Kidney capillary endothelial cell (primary cell): ENCODE measurements around the gene DOK6.
A peak's percentile ranks its signal among the peaks of the same experiment; 100 is the strongest.
"Not testable (repeated sequence)": the region's sequence is repeated elsewhere in the genome, so short reads cannot be mapped to it uniquely, and the experiment has no call there.

ENCODE experiments used
- DNase-seq: peaks from one replicate; pipeline ENCODE4 v3.0.0-alpha.2; 2018; ENCODE audit warnings: low spot score

Gene DOK6

GRCh38 chr18:69626643-69627242, 226.1 kb downstream of the DOK6 start:
- DNase-seq, result no peak

- DNase-seq, result no peak
Measured at GRCh38 chr18:69628774-69629359, 228.2 kb downstream of the DOK6 start.

GRCh38 chr18:69631281-69631680, 230.6 kb downstream of the DOK6 start:
- DNase-seq, result no peak

DNA sequence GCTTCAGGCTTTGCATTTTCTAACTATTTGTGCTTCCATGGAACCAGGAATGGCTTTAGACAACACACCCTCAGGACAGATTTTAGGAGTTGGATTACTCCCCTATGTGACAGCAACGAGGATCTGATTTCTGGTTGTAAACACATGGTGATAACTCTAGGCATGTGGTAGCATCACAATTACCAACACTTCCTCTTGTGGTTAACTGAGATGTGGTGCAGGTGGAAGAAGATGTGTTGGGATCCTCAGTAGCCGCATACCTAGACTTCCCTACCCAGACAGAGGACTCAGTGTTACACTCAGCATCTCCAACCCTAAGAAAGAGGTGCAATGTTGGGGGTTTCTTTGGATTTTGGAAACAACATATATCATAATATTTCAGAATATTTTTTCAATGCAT, 234.8 kb downstream of the DOK6 start:
- no peak for DNase-seq

DNA sequence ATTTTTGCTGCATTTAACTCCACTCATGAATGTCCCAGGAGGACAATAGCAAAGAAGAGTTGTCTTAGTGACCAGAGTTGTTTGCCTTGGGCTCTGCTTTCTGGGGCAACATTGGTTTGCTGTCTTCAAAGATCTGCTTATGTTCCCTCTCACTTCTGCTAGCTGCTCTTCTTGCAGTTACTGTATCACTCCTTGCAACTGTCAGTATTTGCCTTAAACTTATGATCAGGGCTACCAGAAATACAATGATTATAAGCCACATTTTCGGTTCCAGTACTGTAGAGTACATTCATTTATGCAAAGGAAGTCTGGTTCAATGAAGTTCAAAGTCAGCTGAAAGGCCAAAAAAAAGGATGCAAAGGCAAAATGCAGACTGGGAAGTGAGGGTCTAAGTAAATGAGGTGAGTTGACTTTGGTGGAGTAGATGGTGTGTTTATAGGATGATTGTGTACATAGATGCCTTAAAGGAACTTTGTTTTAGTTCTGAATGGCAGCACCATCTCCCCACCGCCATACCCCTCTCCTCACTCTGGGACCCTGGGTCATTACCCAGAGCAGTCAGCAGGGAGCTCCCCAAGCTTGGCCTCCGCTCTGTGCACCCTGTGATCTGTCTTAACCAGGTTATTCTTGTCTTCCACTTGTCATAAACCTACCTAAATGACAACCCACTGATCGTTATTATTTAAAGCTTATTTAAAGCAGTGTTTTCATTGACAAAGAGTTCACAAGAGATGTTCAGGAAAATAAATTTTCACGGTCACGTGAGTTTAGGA, 236.0 kb downstream of the DOK6 start:
- no peak for DNase-seq

DNA sequence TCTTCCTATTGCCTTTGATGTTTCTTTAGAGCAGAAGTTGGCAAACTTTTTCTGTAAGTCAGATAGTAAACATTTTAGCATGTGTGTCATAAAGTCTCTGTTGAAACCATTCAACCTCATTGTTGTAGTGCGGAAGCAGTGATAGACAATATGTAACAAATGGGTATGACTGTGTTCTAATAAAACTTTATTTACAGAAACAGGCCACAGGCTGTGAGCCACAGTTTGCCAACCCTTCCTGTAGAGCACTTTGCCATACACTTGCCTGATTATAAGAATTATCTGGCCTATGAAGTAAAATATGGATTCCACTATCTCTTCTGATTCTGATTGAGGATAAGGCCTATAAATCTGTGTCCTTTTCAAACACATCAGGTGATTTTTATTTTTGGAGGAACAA, 237.4 kb downstream of the DOK6 start:
- no peak for DNase-seq

DNA sequence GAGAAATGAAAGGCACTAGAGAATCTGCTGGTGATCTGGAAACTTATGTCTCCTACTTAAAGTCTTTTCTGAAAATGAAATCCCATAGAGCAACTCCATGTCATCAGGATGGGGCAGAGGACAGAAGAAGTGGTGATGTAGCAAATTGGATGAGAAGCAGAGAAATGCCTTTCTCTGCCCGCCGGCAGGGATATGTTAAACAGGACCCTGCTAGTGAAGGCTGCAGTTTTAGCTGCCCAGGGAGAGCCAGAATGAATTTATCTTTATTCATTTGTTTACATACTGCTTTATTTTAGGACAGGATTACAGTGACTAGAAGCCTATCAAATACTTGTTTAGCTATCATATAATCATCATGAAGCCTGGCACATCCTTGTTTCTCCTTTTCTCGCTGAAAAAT, 247.0 kb downstream of the DOK6 start:
- no peak for DNase-seq

DNA sequence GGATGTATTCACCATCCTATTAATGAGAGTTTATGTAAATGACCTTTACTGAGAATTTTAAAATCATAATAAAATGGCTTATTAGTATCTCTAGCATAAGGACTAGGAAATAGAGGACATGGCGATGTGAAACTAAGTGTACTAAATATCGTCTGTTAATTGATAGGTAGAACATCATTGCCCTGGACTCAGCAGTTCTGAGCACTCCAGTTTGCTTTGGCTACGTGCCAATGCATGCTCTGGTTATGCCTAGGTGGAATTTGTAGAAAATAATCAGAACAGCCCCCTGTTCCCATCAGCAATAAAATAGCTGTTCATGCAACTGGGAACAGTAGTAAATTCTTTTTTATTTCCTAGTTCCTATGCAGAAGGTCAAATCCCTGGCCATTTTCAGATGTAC, 247.8 kb downstream of the DOK6 start:
- no peak for DNase-seq

GRCh38 chr18:69649684-69650083, 249.0 kb downstream of the DOK6 start:
- no peak for DNase-seq

GRCh38 chr18:69651243-69651642, 250.6 kb downstream of the DOK6 start:
- no peak for DNase-seq

DNA sequence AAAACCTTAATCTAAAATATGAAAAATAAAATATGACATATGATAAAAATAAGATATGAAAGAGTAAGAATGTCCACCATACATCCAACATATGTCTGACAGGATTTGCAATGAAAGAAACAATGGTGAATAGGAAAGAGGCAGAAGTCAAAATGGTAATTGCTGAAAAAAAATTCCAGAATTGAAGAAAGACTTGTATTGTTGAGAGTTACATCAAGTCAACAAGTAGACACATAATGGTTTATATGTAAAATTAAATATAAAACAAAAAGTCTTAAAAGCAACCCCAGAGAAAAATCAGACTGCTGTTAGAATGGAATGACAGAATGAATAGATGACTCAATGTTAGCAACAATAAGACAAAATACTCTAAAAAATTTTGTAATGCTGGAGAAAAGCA, 255.1 kb downstream of the DOK6 start:
- no peak for DNase-seq

GRCh38 chr18:69658103-69658502, 257.4 kb downstream of the DOK6 start:
- DNase-seq, result no peak

DNA sequence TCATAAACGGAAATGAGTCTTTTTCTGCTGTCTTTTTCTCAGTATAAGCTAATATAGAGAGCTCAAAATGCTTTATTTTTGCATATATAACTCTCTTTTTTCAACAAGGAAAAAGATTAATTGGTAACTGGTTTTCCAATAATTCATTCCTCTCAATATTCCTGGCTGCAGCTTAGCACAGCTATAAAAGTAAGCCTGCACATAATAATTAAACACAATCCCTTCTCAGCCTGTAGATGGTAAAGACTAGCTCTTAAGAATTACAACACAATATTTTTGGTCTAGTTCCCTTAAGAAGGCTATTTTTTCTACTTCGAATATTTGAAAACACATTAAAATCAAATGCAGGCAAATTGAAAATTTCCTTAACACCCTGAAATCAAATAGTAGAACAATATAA, 258.0 kb downstream of the DOK6 start:
- no peak for DNase-seq

- DNase-seq, result no peak
Measured at GRCh38 chr18:69659142-69659651, 258.5 kb downstream of the DOK6 start.

DNA sequence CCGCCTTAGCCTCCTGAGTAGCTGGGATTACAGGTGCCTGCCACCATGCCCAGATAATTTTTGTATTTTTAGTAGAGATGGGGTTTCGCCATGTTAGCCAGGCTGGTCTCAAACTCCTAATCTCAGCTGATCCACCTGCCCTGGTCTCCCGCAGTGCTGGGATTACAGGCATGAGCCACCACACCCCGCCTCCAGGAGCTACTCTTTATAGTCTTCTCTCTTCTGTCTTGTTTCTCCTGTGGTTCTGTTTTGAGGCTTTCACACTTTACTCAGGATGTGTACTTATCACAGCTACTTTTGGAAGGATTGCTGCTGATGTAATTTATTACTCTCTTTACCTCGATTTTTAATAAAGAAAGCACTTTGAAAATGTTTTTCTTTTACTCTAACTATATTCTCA, 261.4 kb downstream of the DOK6 start:
- not testable (repeated sequence) for DNase-seq

DNA sequence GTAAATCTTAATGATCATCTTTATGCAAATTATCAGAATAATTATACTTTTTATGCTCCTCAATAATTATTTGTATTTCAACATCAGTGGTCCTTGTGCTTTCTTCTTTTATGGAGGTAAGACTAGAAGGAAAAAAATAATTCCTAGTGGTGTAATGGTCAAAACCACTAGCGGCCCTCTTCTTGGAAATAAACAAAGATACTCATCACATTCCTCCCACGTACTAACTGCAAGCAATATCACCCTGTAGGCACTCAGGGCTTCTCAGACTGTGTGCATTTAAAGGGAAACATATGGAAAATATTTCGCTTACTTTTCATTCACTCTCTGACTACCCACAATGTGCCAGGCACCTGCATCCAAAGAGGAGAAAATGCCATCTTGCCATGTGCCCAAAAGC, 263.7 kb downstream of the DOK6 start:
- DNase-seq, result no peak

DNA sequence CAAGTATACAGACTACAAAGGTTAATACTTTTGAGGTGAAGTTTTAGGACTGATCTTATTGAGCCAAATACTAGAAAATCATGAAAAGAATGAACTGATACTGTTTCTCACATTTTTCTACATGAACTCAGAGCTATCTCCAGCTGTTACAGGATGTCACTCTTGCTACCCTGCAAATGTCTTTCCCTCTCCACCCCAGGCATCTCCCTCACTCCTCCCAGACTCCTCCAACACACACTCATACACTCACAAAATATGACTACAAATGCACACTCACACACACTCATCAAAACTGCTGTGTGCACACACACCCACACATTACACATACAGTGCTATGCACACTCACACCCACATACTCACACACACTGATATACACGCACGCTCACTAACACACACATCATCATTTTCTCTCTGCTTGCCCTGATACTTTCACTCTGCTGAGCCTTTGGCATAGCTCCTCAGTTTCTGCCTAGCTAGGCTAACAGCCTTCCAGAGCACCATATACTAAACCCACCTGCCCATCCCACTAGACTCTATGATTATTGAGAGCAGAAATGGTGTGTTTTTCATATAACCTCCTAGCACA, 273.7 kb downstream of the DOK6 start:
- DNase-seq, result no peak

DNA sequence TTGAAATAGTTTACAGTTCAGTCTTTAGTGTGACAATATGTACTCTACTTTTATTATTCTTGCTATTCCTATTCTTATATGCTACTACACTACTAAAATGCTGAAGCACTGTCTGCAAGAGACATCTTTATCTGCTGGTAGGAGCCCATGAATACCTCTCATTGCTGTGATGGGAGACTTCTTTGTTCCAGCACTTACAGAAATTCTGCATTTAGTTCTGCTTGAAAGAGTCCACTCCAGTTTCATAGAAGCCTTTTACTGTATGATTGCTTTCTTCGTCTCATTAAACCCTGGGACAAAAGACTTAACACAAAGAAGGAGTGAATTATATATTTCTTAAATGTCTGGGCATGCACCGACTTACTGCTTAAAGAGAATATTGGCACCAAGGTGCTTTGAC, 274.3 kb downstream of the DOK6 start:
- no peak for DNase-seq

DNA sequence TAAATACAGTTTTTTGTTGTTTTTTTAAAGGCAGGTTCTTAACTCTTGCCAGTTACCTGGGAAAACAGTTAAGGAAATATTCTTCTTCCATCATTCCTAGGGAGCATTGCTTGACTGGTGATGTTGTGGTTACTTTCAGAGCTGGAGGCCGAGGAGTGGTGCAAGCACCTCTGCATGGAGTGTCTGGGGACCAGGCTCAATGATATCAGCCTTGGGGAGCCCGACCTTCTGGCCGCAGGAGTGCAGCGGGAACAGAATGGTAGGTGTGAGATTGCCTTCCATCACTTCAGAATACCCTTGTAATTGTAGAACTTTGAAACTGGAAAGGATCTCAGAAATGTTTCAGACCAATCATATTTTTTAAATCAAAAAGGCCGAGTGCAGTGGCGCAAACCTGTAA, 276.9 kb downstream of the DOK6 start:
- DNase-seq, result no peak

DNA sequence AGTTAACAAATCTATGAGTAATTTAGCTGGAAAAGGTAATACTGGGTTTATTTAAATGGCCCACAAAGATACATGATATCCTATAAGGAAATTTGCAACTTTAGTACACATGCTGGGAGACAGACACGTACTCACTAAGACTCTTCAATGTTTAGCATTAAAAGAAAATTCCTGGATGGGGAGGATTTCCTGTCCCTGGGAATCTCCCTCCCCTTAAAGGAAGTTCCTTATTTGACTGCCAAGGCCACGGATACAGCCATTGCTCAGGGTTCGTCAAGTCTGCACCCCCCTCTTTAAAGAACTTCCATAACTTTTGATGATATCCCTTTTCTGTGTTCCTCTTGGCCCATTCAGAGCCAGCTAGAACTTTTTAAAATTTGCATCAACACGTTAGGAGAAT, 279.4 kb downstream of the DOK6 start:
- peak; percentile 58 for DNase-seq

GRCh38 chr18:69683176-69683575, 282.5 kb downstream of the DOK6 start:
- DNase-seq, result no peak

DNA sequence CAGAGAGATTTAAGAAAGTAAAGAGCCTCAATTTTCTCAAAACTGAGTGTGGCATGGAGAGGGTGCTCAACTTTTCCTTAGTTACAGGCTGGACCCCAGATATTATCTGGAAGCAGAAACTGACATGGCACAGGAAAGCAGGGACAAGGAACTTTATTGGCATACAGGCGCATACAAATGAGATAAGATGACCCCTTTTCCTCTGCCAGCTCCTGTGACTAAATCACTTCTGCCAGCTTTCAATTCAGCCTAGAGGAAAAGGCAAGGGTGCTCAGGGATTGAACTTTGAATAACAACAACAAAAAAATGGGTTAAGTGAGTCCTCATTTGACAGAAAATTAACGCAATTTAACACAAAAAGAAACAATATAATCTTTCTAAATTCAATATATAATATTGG, 284.1 kb downstream of the DOK6 start:
- no peak for DNase-seq

GRCh38 chr18:69686861-69687260, 286.2 kb downstream of the DOK6 start:
- DNase-seq, result no peak
